ENCODE results near the gene CRP.
"Not testable (repeated sequence)": the region's sequence is repeated elsewhere in the genome, so short reads cannot be mapped to it uniquely, and the experiment has no call there.

CRP gene

GRCh38 chr1:159699246-159699645, 15.1 kb downstream of the CRP start:
- ChIA-PET POLR2A (no interaction called here), CTCF (no interaction called here)
- DNase-seq (ENCODE audit: extremely low spot score), result no peak
- no peak for TF ChIP-seq NFRKB (IDR thresholded peaks at IDR 0.05)
- no peak for TF ChIP-seq ELF4 (IDR thresholded peaks at IDR 0.05)
- TF ChIP-seq CTBP1 (IDR thresholded peaks at IDR 0.05; ENCODE audit: borderline replicate concordance), result no peak
- no peak for TF ChIP-seq SUZ12 (IDR thresholded peaks at IDR 0.05)
- no peak for TF ChIP-seq ZNF384 (IDR thresholded peaks at IDR 0.05)
- TF ChIP-seq FOXM1 (IDR thresholded peaks at IDR 0.05; ENCODE audit: borderline replicate concordance), result no peak
- no peak for TF ChIP-seq PKNOX1 (IDR thresholded peaks at IDR 0.05)
- TF ChIP-seq HDGF (IDR thresholded peaks at IDR 0.05; ENCODE audit: borderline replicate concordance), result no peak
- TF ChIP-seq TARDBP (IDR thresholded peaks at IDR 0.05), result no peak
- no peak for TF ChIP-seq SP1 (IDR thresholded peaks at IDR 0.05)
- TF ChIP-seq LEF1 (IDR thresholded peaks at IDR 0.05; ENCODE audit: borderline replicate concordance), result no peak
- TF ChIP-seq ARNT (IDR thresholded peaks at IDR 0.05), result no peak
- no peak for TF ChIP-seq BHLHE40 (IDR thresholded peaks at IDR 0.05; ENCODE audit: borderline replicate concordance)
- no peak for TF ChIP-seq FOXA1 (IDR thresholded peaks at IDR 0.05)
- no peak for TF ChIP-seq L3MBTL2 (conservative IDR thresholded peaks at IDR 0.05)
- TF ChIP-seq FOXK2 (IDR thresholded peaks at IDR 0.05), result no peak

GRCh38 chr1:159687511-159687910, 26.9 kb downstream of the CRP start:
- ChIA-PET POLR2A (no interaction called here), CTCF (no interaction called here)
- no peak for DNase-seq (ENCODE audit: extremely low spot score)
- no peak for TF ChIP-seq HDGF (IDR thresholded peaks at IDR 0.05; ENCODE audit: borderline replicate concordance)
- TF ChIP-seq PKNOX1 (IDR thresholded peaks at IDR 0.05), result no peak
- TF ChIP-seq FOXA1 (IDR thresholded peaks at IDR 0.05), result no peak
- TF ChIP-seq CTBP1 (IDR thresholded peaks at IDR 0.05; ENCODE audit: borderline replicate concordance), result no peak
- no peak for TF ChIP-seq L3MBTL2 (conservative IDR thresholded peaks at IDR 0.05)
- no peak for TF ChIP-seq FOXM1 (IDR thresholded peaks at IDR 0.05; ENCODE audit: borderline replicate concordance)
- no peak for TF ChIP-seq BHLHE40 (IDR thresholded peaks at IDR 0.05; ENCODE audit: borderline replicate concordance)
- no peak for TF ChIP-seq NFRKB (IDR thresholded peaks at IDR 0.05)
- TF ChIP-seq TARDBP (IDR thresholded peaks at IDR 0.05), result no peak
- TF ChIP-seq ARNT (IDR thresholded peaks at IDR 0.05), result no peak
- TF ChIP-seq SUZ12 (IDR thresholded peaks at IDR 0.05), result no peak
- TF ChIP-seq FOXK2 (IDR thresholded peaks at IDR 0.05), result no peak
- TF ChIP-seq ELF4 (IDR thresholded peaks at IDR 0.05), result no peak
- TF ChIP-seq SP1 (IDR thresholded peaks at IDR 0.05), result no peak
- no peak for TF ChIP-seq ZNF384 (IDR thresholded peaks at IDR 0.05)
- TF ChIP-seq LEF1 (IDR thresholded peaks at IDR 0.05; ENCODE audit: borderline replicate concordance), result no peak

- POLR2A ChIA-PET, result no interaction called here
- no peak for DNase-seq (ENCODE audit: extremely low spot score)
- TF ChIP-seq TARDBP (IDR thresholded peaks at IDR 0.05) (no peak), PKNOX1 (IDR thresholded peaks at IDR 0.05) (no peak), ARNT (IDR thresholded peaks at IDR 0.05) (no peak), NFRKB (IDR thresholded peaks at IDR 0.05) (no peak), FOXM1 (IDR thresholded peaks at IDR 0.05; ENCODE audit: borderline replicate concordance) (no peak), HDGF (IDR thresholded peaks at IDR 0.05; ENCODE audit: borderline replicate concordance) (no peak)
- CTCF ChIA-PET, result no interaction called here
These were observed 27.6 kb downstream of the CRP start for GRCh38 chr1:159686599-159687299.

GRCh38 chr1:159678939-159679338, 35.5 kb downstream of the CRP start:
- TF ChIP-seq ARNT (IDR thresholded peaks at IDR 0.05) (no peak), TARDBP (IDR thresholded peaks at IDR 0.05) (no peak), HDGF (IDR thresholded peaks at IDR 0.05; ENCODE audit: borderline replicate concordance) (no peak), NFRKB (IDR thresholded peaks at IDR 0.05) (no peak), CTBP1 (IDR thresholded peaks at IDR 0.05; ENCODE audit: borderline replicate concordance) (no peak), ZNF384 (IDR thresholded peaks at IDR 0.05) (no peak), FOXA1 (IDR thresholded peaks at IDR 0.05) (no peak), SP1 (IDR thresholded peaks at IDR 0.05) (no peak), L3MBTL2 (conservative IDR thresholded peaks at IDR 0.05) (no peak), FOXM1 (IDR thresholded peaks at IDR 0.05; ENCODE audit: borderline replicate concordance) (no peak), ELF4 (IDR thresholded peaks at IDR 0.05) (no peak), SUZ12 (IDR thresholded peaks at IDR 0.05) (no peak), LEF1 (IDR thresholded peaks at IDR 0.05; ENCODE audit: borderline replicate concordance) (no peak), BHLHE40 (IDR thresholded peaks at IDR 0.05; ENCODE audit: borderline replicate concordance) (no peak), PKNOX1 (IDR thresholded peaks at IDR 0.05) (no peak), FOXK2 (IDR thresholded peaks at IDR 0.05) (no peak)
- ChIA-PET POLR2A (no interaction called here), CTCF (no interaction called here)
- DNase-seq (ENCODE audit: extremely low spot score), result no peak

GRCh38 chr1:159675046-159675445, 39.3 kb downstream of the CRP start:
- DNase-seq (ENCODE audit: extremely low spot score), result no peak
- POLR2A ChIA-PET, result no interaction called here
- CTCF ChIA-PET, result no interaction called here
- TF ChIP-seq TARDBP (IDR thresholded peaks at IDR 0.05) (no peak), PKNOX1 (IDR thresholded peaks at IDR 0.05) (no peak), ELF4 (IDR thresholded peaks at IDR 0.05) (no peak), NFRKB (IDR thresholded peaks at IDR 0.05) (no peak), SUZ12 (IDR thresholded peaks at IDR 0.05) (no peak)

GRCh38 chr1:159672390-159672789, 42.0 kb downstream of the CRP start:
- DNase-seq (ENCODE audit: extremely low spot score); POLR2A ChIA-PET; CTCF ChIA-PET: not testable (repeated sequence)

All from HEK293T (cell line).